ENCODE measurements around the gene DGKI.

DGKI gene

GRCh38 chr7:137474540-137475026 is 372.2 kb downstream of the DGKI start:
- DNase-seq (ENCODE audit: low spot score) = no peak
- in situ Hi-C loops (cut with MboI; ENCODE audit: low sequenced_read_pairs, unreplicated experiment) = no loop called here

GRCh38 chr7:137471128-137471527 is 375.6 kb downstream of the DGKI start:
- DNase-seq (ENCODE audit: low spot score) = no peak
- no peak for TF ChIP-seq CTCF (IDR thresholded peaks at IDR 0.05; ENCODE audit: borderline replicate concordance, control extremely low read depth, extremely low read depth, insufficient read depth, missing control alignments)
- in situ Hi-C loops (cut with MboI; ENCODE audit: low sequenced_read_pairs, unreplicated experiment) = no loop called here

More at GRCh38 chr7:137474540-137475026, 372.2 kb downstream of the DGKI start:
- no peak for TF ChIP-seq CTCF (IDR thresholded peaks at IDR 0.05; ENCODE audit: borderline replicate concordance, control extremely low read depth, extremely low read depth, insufficient read depth, missing control alignments)

GRCh38 chr7:137469858-137470257 is 376.9 kb downstream of the DGKI start:
- no peak for TF ChIP-seq CTCF (IDR thresholded peaks at IDR 0.05; ENCODE audit: borderline replicate concordance, control extremely low read depth, extremely low read depth, insufficient read depth, missing control alignments)
- in situ Hi-C loops (cut with MboI; ENCODE audit: low sequenced_read_pairs, unreplicated experiment) = no loop called here
- DNase-seq (ENCODE audit: low spot score) = no peak

- in situ Hi-C loops (cut with MboI; ENCODE audit: low sequenced_read_pairs, unreplicated experiment) = no loop called here
- DNase-seq (ENCODE audit: low spot score) = no peak
- TF ChIP-seq CTCF (IDR thresholded peaks at IDR 0.05; ENCODE audit: borderline replicate concordance, control extremely low read depth, extremely low read depth, insufficient read depth, missing control alignments) = no peak
Observed at GRCh38 chr7:137469191-137469811, 377.5 kb downstream of the DGKI start.

- no peak for TF ChIP-seq CTCF (IDR thresholded peaks at IDR 0.05; ENCODE audit: borderline replicate concordance, control extremely low read depth, extremely low read depth, insufficient read depth, missing control alignments)
- in situ Hi-C loops (cut with MboI; ENCODE audit: low sequenced_read_pairs, unreplicated experiment) = no loop called here
- DNase-seq (ENCODE audit: low spot score) = no peak
Observed at GRCh38 chr7:137462847-137463246, 383.9 kb downstream of the DGKI start.

- no peak for DNase-seq (ENCODE audit: low spot score)
- no peak for TF ChIP-seq CTCF (IDR thresholded peaks at IDR 0.05; ENCODE audit: borderline replicate concordance, control extremely low read depth, extremely low read depth, insufficient read depth, missing control alignments)
- in situ Hi-C loops (cut with MboI; ENCODE audit: low sequenced_read_pairs, unreplicated experiment) = no loop called here
Observed at GRCh38 chr7:137462074-137462715, 384.6 kb downstream of the DGKI start.

All from GM13976 (cell line).